ENCODE results near the gene ACSL3. TPM values are rescaled to one million over a fixed set of nuclear protein-coding genes. Genes with fewer than 3 reads are reported as not detected.
"Not testable (repeated sequence)": the region's sequence is repeated elsewhere in the genome, so short reads cannot be mapped to it uniquely, and the experiment has no call there.

Gene ACSL3
- total RNA-seq, 1 experiment from 2014 or later, result 168 TPM

DNA sequence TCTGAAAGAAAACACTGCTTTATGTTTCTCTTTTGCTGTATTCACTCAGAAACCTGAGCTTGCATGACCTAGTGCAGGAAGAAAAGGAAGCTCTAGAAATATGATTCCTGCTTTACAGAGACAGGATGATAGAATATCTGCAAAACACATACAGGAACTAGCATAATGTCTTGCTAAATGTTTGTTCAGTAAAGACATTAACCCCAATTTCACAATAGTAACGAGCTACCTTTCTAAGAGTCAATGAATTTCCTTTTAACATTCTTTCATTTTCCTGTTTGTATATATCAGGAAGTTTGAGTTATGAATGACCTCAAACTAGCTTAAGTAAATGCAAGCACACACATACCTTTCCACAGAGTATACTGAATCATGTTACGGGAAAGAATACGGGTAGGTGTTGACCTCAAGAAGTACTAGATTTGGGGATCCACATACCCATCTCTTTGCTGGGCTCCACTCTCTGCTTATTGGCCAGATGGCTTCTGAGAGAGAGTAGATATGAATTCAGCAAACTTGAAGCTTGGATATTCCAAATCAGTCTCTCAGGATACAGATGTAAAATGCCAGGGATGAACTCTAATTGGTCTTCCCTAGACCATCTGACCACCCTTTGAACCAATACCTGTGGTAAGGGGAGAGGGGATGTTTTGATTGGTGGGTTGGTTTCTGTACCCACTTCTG lies 18.2 kb upstream of the ACSL3 start:
- H3K9me3 ChIP-seq (replicated peaks), result no peaks in the 10 kb centered on the region
- H3K27ac ChIP-seq, result no peak overlapping the region
- DNase-seq, result peak; percentile 19 to 62
- peaks cover 10% of the 10 kb centered on the region for H3K4me1 ChIP-seq
- no peaks in the 10 kb centered on the region; the same call in 1 of the 2 replicates for H3K27me3 ChIP-seq
- H3K36me3 ChIP-seq, result no peaks in the 10 kb centered on the region
- H3K4me3 ChIP-seq, result peak overlapping the region; percentile 13

- H3K4me1 ChIP-seq, result peaks cover 10% of the 10 kb centered on the region
- H3K36me3 ChIP-seq, result no peaks in the 10 kb centered on the region
- H3K27me3 ChIP-seq, result no peaks in the 10 kb centered on the region; the same call in 1 of the 2 replicates
- no peaks in the 10 kb centered on the region for H3K9me3 ChIP-seq (replicated peaks)
- H3K4me3 ChIP-seq, result no peak overlapping the region
- no peak overlapping the region for H3K27ac ChIP-seq
- no peak for DNase-seq
These were observed 16.5 kb upstream of the ACSL3 start for GRCh38 chr2:222844323-222844722.

DNA sequence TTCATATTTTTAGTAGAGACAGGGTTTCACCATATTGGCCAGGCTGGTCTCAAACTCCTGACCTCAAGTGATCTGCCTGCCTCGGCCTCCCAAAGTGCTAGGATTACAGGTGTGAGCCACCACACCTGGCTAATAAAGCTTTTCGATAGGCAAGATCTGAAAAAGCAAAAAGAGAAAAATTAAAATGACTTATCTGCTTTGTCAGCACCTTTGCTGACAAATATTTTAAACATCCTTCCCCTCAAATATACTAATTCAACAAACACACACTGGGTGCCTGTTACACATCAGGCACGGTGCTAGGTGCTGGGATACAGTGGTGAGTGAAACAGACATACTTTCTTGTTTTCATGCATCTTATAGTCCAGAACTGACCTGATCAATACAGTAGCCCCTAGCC lies 15.5 kb upstream of the ACSL3 start:
- H3K36me3 ChIP-seq; H3K9me3 ChIP-seq (replicated peaks); H3K4me3 ChIP-seq; H3K27me3 ChIP-seq; H3K27ac ChIP-seq; DNase-seq: not testable (repeated sequence)
- H3K4me1 ChIP-seq, result peaks cover 10% of the 10 kb centered on the region

DNA sequence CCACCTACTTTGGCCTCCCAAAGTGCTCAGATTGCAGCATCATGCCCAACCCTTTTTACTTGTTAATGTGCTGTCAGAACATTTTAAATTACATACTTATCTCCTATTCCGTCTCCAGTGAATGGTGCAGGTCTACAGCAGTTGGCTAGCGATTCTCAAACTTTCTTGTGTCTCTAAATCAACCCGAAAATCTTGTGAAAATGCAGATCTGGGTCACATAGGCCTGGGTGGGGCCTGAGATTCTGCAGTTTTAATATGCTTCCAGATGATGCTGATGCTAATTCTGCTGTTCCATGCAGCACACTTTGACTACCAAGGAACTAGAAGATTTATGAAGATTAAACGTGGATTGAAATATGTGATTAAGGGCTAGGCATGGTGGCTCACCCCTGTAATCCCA lies 14.8 kb upstream of the ACSL3 start:
- H3K36me3 ChIP-seq, result no peaks in the 10 kb centered on the region
- peaks cover 10% of the 10 kb centered on the region for H3K4me1 ChIP-seq
- no peak overlapping the region for H3K27ac ChIP-seq
- no peak for DNase-seq
- H3K9me3 ChIP-seq (replicated peaks), result no peaks in the 10 kb centered on the region
- no peak overlapping the region for H3K4me3 ChIP-seq
- no peaks in the 10 kb centered on the region; the same call in 1 of the 2 replicates for H3K27me3 ChIP-seq

DNA sequence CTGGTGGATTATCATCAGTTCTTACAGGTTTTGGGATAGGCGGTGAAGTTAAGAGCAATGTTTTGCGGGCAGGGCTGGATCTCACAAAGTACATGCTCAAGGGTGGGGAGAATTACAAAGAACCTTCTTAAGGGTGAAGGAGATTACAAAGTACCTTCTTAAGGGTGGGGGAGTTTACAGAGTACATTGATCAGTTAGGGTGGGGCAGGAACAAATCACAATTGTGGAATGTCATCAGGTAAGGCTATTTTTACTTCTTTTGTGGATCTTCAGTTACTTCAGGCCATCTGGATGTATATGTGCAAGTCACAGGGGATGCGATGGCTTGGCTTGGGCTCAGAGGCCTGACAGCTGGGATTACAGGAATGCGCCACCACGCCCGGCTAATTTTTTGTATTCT lies 12.8 kb upstream of the ACSL3 start:
- not testable (repeated sequence) for H3K27me3 ChIP-seq; H3K9me3 ChIP-seq (replicated peaks); H3K27ac ChIP-seq; H3K4me1 ChIP-seq; H3K4me3 ChIP-seq; DNase-seq; H3K36me3 ChIP-seq

DNA sequence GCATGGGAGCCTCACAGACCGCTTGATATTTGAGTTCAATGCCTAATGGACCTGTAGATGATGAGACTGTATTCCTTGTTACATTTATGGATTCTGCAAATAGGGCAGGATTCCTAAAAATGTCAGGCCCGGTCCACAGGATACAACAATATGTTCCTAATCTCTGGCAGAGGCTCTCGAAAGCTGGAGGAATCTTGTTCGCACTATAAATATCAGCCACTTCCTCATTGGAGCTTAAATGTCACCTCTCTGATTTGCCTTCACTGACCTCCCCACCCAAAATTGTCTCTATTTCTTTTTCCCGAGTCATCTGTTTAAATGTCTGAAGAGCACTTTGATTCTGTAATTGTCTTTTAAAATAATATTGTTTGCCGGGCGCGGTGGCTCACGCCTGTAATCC lies 12.0 kb upstream of the ACSL3 start:
- Histone ChIP-seq H3K27ac (no peak overlapping the region), H3K4me3 (no peak overlapping the region), H3K36me3 (no peaks in the 10 kb centered on the region), H3K9me3 (replicated peaks) (no peaks in the 10 kb centered on the region), H3K27me3 (no peaks in the 10 kb centered on the region; the same call in 1 of the 2 replicates), H3K4me1 (no peaks in the 10 kb centered on the region)
- DNase-seq, result no peak

GRCh38 chr2:222851956-222852617 lies 8.7 kb upstream of the ACSL3 start:
- Histone ChIP-seq H3K4me1 (no peaks in the 10 kb centered on the region), H3K4me3 (no peak overlapping the region), H3K9me3 (replicated peaks) (no peaks in the 10 kb centered on the region), H3K27ac (no peak overlapping the region), H3K27me3 (no peaks in the 10 kb centered on the region), H3K36me3 (no peaks in the 10 kb centered on the region)
- DNase-seq, result no peak

DNA sequence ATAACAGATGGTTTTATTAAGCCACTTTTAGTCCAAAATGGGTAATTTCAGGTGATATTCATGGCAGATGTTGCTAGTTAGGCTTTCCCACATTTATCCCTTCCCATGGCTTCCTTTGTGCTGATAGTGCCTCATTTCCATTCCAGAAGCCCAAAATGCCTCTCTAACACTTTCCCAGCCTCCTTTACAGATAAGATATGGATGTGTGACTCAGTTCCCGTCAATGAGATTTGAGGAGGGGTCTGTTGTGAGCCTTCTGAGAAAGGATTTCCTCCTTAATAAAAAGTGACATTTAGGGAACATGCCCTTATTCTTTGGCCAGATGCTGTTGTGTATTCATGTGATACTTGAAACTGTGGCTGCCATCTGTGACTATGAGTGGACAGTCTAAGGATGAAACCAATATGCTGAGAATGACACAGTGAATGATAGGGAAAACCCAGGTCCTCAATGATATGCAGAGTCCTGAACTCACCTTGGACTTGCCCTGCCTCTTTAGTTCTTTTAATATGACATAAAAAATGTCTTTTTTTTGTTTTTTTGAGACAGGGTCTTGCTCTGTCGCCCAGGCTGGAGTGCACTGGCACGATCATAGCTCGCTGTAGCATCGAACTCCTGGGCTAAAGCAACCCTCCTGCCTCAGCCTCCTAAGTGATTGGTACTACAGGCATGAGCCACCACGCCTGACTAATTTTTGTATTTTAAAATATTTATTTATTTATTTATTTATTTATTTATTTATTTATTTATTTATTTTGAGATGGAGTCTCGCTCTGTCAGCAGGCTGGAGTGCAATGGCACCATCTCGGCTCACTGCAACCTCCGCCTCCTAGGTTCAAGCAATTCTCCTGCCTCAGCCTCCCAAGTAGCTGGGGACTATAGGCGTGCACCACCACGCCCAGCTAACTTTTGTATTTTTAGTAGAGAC lies 5.8 kb upstream of the ACSL3 start:
- Histone ChIP-seq H3K27ac (no peak overlapping the region), H3K27me3 (no peaks in the 10 kb centered on the region), H3K4me3 (no peak overlapping the region), H3K9me3 (replicated peaks) (no peaks in the 10 kb centered on the region), H3K4me1 (peaks cover 6% of the 10 kb centered on the region), H3K36me3 (no peaks in the 10 kb centered on the region)
- DNase-seq, result no peak

GRCh38 chr2:222859786-222860612 lies 837 bp upstream of the ACSL3 start:
- Histone ChIP-seq H3K4me1 (peaks cover 30% of the 10 kb centered on the region), H3K27me3 (no peaks in the 10 kb centered on the region), H3K36me3 (no peaks in the 10 kb centered on the region), H3K4me3 (peak overlapping the region; percentile 91), H3K9me3 (replicated peaks) (no peaks in the 10 kb centered on the region), H3K27ac (no peak overlapping the region)
- DNase-seq, result peak; percentile 53 to 71

DNA sequence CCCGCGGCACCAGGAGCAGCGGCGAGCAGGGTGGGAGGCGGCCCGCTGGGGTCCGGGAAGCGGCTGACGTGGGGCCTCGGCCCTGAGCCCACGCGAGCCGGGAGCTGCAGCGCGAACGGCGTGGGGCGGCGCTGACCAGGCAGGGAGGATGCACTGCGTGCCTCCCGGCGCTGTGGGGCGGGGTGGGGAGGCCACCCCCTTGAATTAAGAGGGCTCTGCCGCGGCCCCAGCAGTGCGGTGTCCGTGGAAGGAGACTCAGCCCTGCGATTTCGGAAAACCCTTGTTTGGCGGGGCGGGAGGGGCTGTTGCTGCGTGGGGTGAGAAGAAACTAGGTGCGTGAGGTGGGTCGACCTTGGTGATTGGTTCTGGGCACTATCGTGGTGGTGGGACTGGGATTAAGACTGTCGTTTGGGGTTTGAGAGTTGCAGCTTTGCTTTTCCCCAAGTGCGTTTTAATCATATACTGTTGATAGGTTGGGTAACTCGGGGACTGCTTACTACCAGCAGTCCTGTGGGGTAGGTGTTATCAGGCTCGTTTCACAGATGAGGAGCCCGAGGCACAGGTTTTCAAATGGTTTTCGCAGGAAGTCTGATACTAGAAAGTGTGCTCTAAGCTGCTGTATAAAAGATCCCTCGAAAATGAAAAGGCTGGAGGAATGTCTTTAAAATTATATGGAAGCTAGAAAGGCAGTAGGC lies 722 bp downstream of the ACSL3 start:
- Histone ChIP-seq H3K4me3 (peak overlapping the region; percentile 91), H3K9me3 (replicated peaks) (no peaks in the 10 kb centered on the region), H3K27me3 (no peaks in the 10 kb centered on the region), H3K4me1 (peaks cover 34% of the 10 kb centered on the region), H3K36me3 (no peaks in the 10 kb centered on the region), H3K27ac (peak overlapping the region; percentile 71; the same call in 1 of the 2 replicates)
- peak; percentile 35 to 46 for DNase-seq

DNA sequence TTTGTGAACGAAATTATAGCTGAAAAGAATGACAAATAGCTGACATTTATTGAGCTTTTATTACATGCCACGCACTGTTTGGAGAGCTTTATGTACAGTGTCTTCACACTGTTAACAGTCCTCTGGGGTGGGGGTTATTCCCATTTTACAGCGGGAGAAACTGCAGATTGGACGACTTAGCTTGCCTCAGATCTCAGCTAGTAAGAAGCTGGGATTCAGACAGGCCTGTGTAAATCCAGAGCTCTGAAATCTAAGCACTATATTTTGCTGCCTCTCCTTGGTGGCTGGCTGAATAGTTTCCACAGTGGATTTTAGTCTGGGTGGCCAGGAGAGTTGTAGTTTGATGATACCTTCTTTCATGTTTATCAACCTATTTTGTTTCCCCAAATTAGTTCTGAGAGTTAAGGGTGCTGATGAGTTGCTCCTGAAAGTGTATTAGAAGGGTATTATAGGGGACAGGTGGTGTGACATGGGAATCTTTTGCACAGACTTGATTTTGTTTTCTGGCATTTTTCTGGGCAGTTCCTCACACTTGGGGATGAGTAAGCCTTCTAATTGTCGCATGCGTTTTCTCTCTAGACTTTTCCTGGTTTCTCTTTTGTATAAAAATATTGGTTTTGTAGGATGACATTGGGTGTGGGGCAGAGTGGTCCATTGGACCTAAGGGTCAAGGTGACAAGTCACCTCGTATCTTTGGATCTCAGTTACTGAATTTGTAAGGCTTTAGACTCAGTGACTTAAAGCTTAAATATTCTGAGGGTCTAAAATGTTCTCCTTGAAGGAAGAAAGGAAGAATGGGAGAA lies 1.5 kb downstream of the ACSL3 start:
- no peaks in the 10 kb centered on the region for H3K9me3 ChIP-seq (replicated peaks)
- DNase-seq, result peak; percentile 16 to 62
- H3K36me3 ChIP-seq, result no peaks in the 10 kb centered on the region
- H3K27me3 ChIP-seq, result no peaks in the 10 kb centered on the region
- peak overlapping the region; percentile 91 for H3K4me3 ChIP-seq
- peaks cover 34% of the 10 kb centered on the region for H3K4me1 ChIP-seq
- H3K27ac ChIP-seq, result no peak overlapping the region

- H3K4me3 ChIP-seq, result peak overlapping the region; percentile 91
- H3K36me3 ChIP-seq, result no peaks in the 10 kb centered on the region
- no peak overlapping the region for H3K27ac ChIP-seq
- no peak for DNase-seq
- no peaks in the 10 kb centered on the region for H3K27me3 ChIP-seq
- peaks cover 34% of the 10 kb centered on the region for H3K4me1 ChIP-seq
- no peaks in the 10 kb centered on the region for H3K9me3 ChIP-seq (replicated peaks)
These were observed 2.2 kb downstream of the ACSL3 start for GRCh38 chr2:222862909-222863544.

DNA sequence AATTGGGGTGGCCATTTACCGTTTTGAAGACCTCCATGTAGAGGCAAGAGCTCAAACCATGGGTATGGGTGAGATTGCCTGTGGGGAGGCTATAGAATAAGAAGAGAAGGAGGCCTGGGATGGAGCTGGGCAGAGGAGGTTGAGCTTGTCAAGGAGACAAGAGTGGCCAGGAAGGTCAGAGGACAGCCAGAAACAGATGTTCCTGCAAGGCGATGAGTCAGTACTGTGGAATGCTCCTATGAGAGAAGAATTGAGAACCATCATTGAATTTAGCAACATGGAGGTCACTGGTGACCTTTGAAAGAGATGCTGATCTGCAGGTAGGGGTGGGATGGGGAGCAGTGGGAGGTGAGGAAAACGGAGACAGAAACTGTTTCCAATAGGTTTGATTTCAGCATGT lies 3.5 kb downstream of the ACSL3 start:
- Histone ChIP-seq H3K9me3 (replicated peaks) (no peaks in the 10 kb centered on the region), H3K4me3 (no peak overlapping the region), H3K27me3 (no peaks in the 10 kb centered on the region), H3K4me1 (peaks cover 34% of the 10 kb centered on the region), H3K36me3 (no peaks in the 10 kb centered on the region), H3K27ac (peak overlapping the region; percentile 28)
- peak; percentile 71 to 78 for DNase-seq

Measured in SJCRH30 (cell line).